NB4 (cell line): ENCODE measurements around the gene FAM217B.

Source experiments
- DNase-seq: peaks from one replicate; pipeline ENCODE4 v3.0.0; 2010; ENCODE audit warnings: low read depth
- H3K4me3 ChIP-seq: one replicate; pipeline ENCODE4 v1.5.1; 2011; ENCODE audit warnings: mild to moderate bottlenecking, low read depth, low read length, moderate library complexity
- MYC ChIP-seq: IDR thresholded peaks from 2 replicates; pipeline ENCODE4 v1.6.1; 2011; ENCODE audit warnings: low read depth, low read length
- POLR2A ChIP-seq: IDR thresholded peaks from 2 replicates; pipeline ENCODE4 v1.6.1; 2011; ENCODE audit warnings: mild to moderate bottlenecking; ENCODE audit not compliant: insufficient read length; ENCODE audit errors: extremely low read depth
- TF ChIP-seq, protein P1 (sequence below): IDR thresholded peaks from one replicate; pipeline ENCODE4 v1.5.1; 2012; ENCODE audit warnings: low read depth, low read length
- TF ChIP-seq, protein P2 (sequence below): IDR thresholded peaks from 2 replicates; pipeline ENCODE4 v1.6.1; 2011; ENCODE audit warnings: low read depth, low read length

Gene FAM217B

DNA sequence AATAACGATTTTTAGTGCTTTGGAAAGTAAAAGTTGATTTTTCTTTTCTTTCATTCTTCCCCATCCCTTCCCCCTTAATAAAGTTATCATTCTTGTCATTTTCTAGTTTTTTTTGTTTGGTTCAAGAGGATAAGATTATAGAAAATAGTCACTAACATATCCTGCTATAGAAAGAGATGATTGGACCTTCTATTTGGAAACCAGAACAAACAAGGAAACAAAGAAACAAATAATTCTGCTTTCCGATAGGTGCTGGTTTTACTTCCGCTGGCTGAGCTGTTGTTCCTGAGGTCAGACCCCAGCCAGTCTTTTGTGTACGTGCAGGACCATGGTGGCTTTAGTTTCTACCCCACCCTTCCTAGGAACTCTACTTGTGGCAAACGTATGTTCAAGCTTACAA, 17.9 kb downstream of the FAM217B start, which contains the start of gene CDH26:
Gene CDH26, plus strand, starts transcription at position 301 of the 400 bp plus-strand sequence. CDS start 304 bp downstream, outside the sequence.
- no peak for TF ChIP-seq MYC
- no peak for TF ChIP-seq POLR2A
- TF ChIP-seq, protein P1, sequence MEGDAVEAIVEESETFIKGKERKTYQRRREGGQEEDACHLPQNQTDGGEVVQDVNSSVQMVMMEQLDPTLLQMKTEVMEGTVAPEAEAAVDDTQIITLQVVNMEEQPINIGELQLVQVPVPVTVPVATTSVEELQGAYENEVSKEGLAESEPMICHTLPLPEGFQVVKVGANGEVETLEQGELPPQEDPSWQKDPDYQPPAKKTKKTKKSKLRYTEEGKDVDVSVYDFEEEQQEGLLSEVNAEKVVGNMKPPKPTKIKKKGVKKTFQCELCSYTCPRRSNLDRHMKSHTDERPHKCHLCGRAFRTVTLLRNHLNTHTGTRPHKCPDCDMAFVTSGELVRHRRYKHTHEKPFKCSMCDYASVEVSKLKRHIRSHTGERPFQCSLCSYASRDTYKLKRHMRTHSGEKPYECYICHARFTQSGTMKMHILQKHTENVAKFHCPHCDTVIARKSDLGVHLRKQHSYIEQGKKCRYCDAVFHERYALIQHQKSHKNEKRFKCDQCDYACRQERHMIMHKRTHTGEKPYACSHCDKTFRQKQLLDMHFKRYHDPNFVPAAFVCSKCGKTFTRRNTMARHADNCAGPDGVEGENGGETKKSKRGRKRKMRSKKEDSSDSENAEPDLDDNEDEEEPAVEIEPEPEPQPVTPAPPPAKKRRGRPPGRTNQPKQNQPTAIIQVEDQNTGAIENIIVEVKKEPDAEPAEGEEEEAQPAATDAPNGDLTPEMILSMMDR = no peak
- TF ChIP-seq, protein P2, sequence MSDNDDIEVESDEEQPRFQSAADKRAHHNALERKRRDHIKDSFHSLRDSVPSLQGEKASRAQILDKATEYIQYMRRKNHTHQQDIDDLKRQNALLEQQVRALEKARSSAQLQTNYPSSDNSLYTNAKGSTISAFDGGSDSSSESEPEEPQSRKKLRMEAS = no peak
- no peak for DNase-seq
- H3K4me3 ChIP-seq = no peak within 1 kb of the TSS

DNA sequence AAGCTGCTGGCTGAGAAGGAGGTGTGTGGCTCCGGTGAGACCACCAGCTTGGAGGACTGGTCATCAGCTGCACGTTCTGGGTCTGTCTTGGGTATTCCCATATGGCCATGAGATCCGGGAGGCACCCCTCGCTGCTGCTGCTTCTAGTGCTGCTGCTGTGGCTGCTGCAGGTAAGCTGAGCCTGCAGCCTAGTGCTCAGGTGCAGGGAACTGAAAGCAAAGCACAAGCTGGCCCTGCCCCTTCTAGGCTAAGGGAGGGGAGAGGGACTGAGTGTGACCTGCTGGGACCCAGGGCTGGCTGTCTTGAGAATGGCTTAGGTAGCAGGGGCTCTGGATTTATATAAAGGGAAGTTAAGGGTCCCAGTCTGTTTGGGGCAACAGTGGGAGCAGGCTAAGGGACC, 18.4 kb downstream of the FAM217B start:
- DNase-seq = no peak

DNA sequence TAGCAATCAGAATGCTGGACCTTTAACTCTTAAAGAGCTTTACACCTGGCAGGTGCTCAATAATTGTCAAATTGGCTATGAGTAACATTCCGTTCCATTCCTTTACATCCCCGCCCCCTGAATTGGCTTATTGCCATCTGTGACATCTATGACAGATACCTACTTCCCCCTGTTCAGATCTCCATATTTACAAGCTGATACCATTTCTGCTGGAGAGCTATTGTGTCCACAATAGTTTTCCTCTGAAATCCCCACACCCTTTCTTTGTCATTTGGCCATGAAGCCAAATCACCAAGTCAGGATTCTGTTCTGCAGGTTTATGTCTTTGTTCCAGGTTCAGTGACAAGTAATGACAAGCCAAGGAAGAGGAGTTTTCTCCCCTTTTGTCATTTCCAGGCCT, 21.2 kb downstream of the FAM217B start:
- TF ChIP-seq, protein P2 = no peak
- no peak for DNase-seq
- no peak overlapping the region for H3K4me3 ChIP-seq

More for the DNA sequence above, 18.4 kb downstream of the FAM217B start:
- no peak overlapping the region for H3K4me3 ChIP-seq
- TF ChIP-seq, protein P2 = no peak
- TF ChIP-seq MYC (no peak), POLR2A (no peak)
- TF ChIP-seq, protein P1 = no peak

DNA sequence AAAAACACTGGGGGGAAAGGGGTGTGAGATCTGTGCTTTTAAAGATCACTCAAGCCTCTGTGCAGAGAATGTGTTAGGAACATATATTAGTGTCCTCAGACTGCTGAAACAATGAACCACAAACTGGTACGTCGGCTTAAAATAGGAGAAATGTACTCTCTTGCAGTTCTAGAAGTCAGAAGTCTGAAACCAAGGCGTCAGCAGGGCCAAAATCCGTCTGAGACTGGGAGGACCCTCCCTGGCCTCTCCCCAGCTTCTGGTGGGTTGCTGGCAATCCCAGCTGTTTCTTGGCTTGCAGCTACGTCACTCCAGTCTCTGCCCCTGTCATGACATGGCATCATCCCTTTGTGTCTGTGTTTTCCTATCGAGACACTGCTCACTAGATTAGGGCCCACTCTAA, 22.0 kb downstream of the FAM217B start:
- no peak for DNase-seq
- TF ChIP-seq, protein P2 = no peak
- TF ChIP-seq, protein P1 = no peak
- TF ChIP-seq POLR2A = no peak
- TF ChIP-seq MYC = no peak
- no peak overlapping the region for H3K4me3 ChIP-seq

DNA sequence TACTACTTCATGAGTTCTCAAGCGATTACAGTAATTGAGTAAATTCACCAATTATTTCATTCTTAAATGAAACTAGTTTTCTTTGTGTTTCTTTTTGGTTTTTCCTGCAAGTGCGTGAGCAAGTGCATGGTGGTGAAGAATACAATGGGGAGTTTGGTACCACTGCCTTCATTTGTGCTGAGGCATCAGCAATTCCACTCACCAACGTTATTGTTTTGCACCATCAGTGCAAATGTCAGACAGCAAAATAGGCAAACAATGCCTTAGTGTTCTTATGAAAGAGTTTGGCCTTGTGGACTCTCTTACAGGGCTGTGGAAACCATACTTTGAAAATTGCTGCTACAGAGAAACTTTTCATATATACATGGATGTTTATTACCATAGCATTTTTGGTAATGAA, 26.2 kb downstream of the FAM217B start:
- DNase-seq = no peak
- H3K4me3 ChIP-seq = no peak overlapping the region
- TF ChIP-seq POLR2A (no peak), MYC (no peak)
- TF ChIP-seq, protein P2 = no peak
- TF ChIP-seq, protein P1 = no peak

DNA sequence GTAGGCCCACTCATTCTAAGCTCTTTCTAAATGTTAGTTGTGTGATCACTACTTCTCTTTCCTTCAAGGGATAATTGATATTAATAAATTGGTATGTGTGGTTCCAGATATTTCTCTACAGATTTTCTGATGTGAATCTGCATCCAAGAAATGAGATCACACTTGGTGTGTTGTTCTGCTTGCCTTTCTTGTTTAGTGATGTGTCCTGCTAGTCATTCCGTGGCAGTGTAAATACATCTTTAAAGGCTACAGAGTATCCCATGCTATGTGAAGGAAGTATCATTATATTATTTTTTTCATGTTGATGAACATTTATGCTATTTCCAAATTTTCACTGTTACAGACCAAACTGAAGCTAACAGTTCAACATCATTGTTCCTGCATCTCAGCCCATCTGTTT, 31.2 kb downstream of the FAM217B start:
- TF ChIP-seq, protein P1 = no peak
- TF ChIP-seq POLR2A = no peak
- TF ChIP-seq MYC = no peak
- TF ChIP-seq, protein P2 = no peak
- no peak overlapping the region for H3K4me3 ChIP-seq
- DNase-seq = no peak
